A549 (cell line): ENCODE measurements around the gene WWP2.

Experiments
- BHLHE40 ChIP-seq: IDR thresholded peaks from 2 replicates; pipeline ENCODE4 v1.6.1; 2012; ENCODE audit warnings: low read depth, low read length, inconsistent platforms
- EHMT2 ChIP-seq: fragments of 200-600 bp; sonication (generic); IDR thresholded peaks from 2 replicates; pipeline ENCODE4 v1.6.1; 2016; ENCODE audit warnings: antibody characterized with exemption, low read depth, mild to moderate bottlenecking, moderate library complexity
- POLR2A ChIP-seq: IDR thresholded peaks from 2 replicates; pipeline ENCODE4 v1.6.1; 2012; ENCODE audit warnings: mild to moderate bottlenecking, low read length
- TP53 ChIP-seq: fragments of 250-450 bp; sonication (Bioruptor Pico); IDR thresholded peaks from 2 replicates; pipeline ENCODE4 v1.5.0; 2021; ENCODE audit warnings: mild to moderate bottlenecking, moderate library complexity
- ZC3H11A ChIP-seq: fragments of 450-650 bp; IDR thresholded peaks from 2 replicates; pipeline ENCODE4 v1.6.1; 2014; ENCODE audit warnings: antibody characterized with exemption, mild to moderate bottlenecking
- TF ChIP-seq, protein P1 (sequence below): fragments of >200 bp; sonication (Bioruptor Twin); formaldehyde crosslinking; IDR thresholded peaks from 3 replicates; pipeline ENCODE4 v1.5.1; 2016

GRCh38 chr16:69763599-69763942, 1.4 kb downstream of the WWP2 start:
- TF ChIP-seq ZC3H11A (no peak), POLR2A (no peak), EHMT2 (no peak), TP53 (CRISPR knock-in tag) (no peak), BHLHE40 (no peak)
- TF ChIP-seq, protein P1, sequence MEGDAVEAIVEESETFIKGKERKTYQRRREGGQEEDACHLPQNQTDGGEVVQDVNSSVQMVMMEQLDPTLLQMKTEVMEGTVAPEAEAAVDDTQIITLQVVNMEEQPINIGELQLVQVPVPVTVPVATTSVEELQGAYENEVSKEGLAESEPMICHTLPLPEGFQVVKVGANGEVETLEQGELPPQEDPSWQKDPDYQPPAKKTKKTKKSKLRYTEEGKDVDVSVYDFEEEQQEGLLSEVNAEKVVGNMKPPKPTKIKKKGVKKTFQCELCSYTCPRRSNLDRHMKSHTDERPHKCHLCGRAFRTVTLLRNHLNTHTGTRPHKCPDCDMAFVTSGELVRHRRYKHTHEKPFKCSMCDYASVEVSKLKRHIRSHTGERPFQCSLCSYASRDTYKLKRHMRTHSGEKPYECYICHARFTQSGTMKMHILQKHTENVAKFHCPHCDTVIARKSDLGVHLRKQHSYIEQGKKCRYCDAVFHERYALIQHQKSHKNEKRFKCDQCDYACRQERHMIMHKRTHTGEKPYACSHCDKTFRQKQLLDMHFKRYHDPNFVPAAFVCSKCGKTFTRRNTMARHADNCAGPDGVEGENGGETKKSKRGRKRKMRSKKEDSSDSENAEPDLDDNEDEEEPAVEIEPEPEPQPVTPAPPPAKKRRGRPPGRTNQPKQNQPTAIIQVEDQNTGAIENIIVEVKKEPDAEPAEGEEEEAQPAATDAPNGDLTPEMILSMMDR: no peak
